Neuronal stem cell (in vitro differentiated cells): Measurements from ENCODE around the gene ITFG1.

Source experiments
- DNase-seq: peaks from one replicate; pipeline ENCODE4 v3.0.0-alpha.2; 2013; ENCODE audit warnings: low spot score
- H2AFZ ChIP-seq: one replicate; pipeline ENCODE4 v1.6.1; 2013; ENCODE audit warnings: mild to moderate bottlenecking, low read length, inconsistent platforms
- H2AK5ac ChIP-seq: 2 replicates; pipeline ENCODE4 v1.6.1; 2013; ENCODE audit warnings: low read depth, mild to moderate bottlenecking, inconsistent platforms, low read length, moderate library complexity, mixed read lengths
- H2BK120ac ChIP-seq: 2 replicates; pipeline ENCODE4 v1.6.1; 2013; ENCODE audit warnings: low read depth, mild to moderate bottlenecking, inconsistent platforms, low read length, moderate library complexity, mixed read lengths
- H2BK12ac ChIP-seq: one replicate; pipeline ENCODE4 v1.6.1; 2013; ENCODE audit warnings: low read length, inconsistent platforms
- H2BK15ac ChIP-seq: 2 replicates; pipeline ENCODE4 v1.6.1; 2013; ENCODE audit warnings: mild to moderate bottlenecking, low read length, inconsistent platforms, mixed read lengths
- H2BK5ac ChIP-seq: one replicate; pipeline ENCODE4 v1.6.1; 2013; ENCODE audit warnings: inconsistent platforms, mild to moderate bottlenecking, low read length, moderate library complexity
- H3K14ac ChIP-seq: one replicate; pipeline ENCODE4 v1.6.1; 2013; ENCODE audit warnings: low read length, inconsistent platforms
- H3K18ac ChIP-seq: 2 replicates; pipeline ENCODE4 v1.6.1; 2013; ENCODE audit warnings: low read length, inconsistent platforms
- H3K23ac ChIP-seq: 2 replicates; pipeline ENCODE4 v1.6.1; 2013; ENCODE audit warnings: low read depth, mild to moderate bottlenecking, mixed read lengths, low read length, inconsistent platforms; ENCODE audit not compliant: poor library complexity
- H3K27ac ChIP-seq: replicated peaks from 3 replicates; pipeline ENCODE4 v1.5.1; 2013; ENCODE audit warnings: low read length, inconsistent platforms
- H3K27me3 ChIP-seq, 3 experiments: 2 replicates each; pipeline ENCODE4 v1.6.1; 2013; ENCODE audit warnings: low read length in 3 of 3, mild to moderate bottlenecking in 2 of 3, inconsistent platforms in 1 of 3, low read depth in 1 of 3, mixed read lengths in 1 of 3, moderate library complexity in 1 of 3; ENCODE audit not compliant: control insufficient read depth in 3 of 3, insufficient read depth in 3 of 3
- H3K36me3 ChIP-seq, 2 donors: replicated peaks in 1 of 2; 2 replicates each; pipeline ENCODE4 v1.6.1; 2013; ENCODE audit warnings: low read length in 2 of 2; ENCODE audit not compliant: control insufficient read depth in 2 of 2, insufficient read depth in 2 of 2
- H3K4ac ChIP-seq: 2 replicates; pipeline ENCODE4 v1.6.1; 2013; ENCODE audit warnings: inconsistent platforms, mild to moderate bottlenecking, low read length, moderate library complexity
- H3K4me1 ChIP-seq, 2 donors: 1 replicate in 1 of 2; 2 replicates in 1 of 2; pipeline ENCODE4 v1.6.1; 2013; ENCODE audit warnings: low read length in 2 of 2, low read depth in 1 of 2; ENCODE audit not compliant: control insufficient read depth in 2 of 2, insufficient read depth in 1 of 2
- H3K4me2 ChIP-seq: one replicate; pipeline ENCODE4 v1.6.1; 2013; ENCODE audit warnings: mild to moderate bottlenecking, low read length, inconsistent platforms; ENCODE audit not compliant: insufficient read depth, poor library complexity, severe bottlenecking
- H3K4me3 ChIP-seq, 2 donors: 2 replicates each; pipeline ENCODE4 v1.5.1; 2013; ENCODE audit warnings: low read length in 2 of 2, mild to moderate bottlenecking in 2 of 2, inconsistent platforms in 1 of 2, moderate library complexity in 1 of 2
- H3K79me1 ChIP-seq: one replicate; pipeline ENCODE4 v1.6.1; 2013; ENCODE audit warnings: low read depth, mild to moderate bottlenecking, inconsistent platforms, low read length, moderate library complexity
- H3K9ac ChIP-seq: one replicate; pipeline ENCODE4 v1.6.1; 2013; ENCODE audit warnings: mild to moderate bottlenecking, low read depth, low read length, inconsistent platforms; ENCODE audit not compliant: poor library complexity
- H3K9me3 ChIP-seq, 2 donors: replicated peaks in 1 of 2; 2 replicates each; pipeline versions ENCODE3 to v1.6.1; 2013; ENCODE audit warnings: low read length in 2 of 2, mild to moderate bottlenecking in 2 of 2, inconsistent platforms in 1 of 2, low read depth in 1 of 2, mixed read lengths in 1 of 2, moderate library complexity in 1 of 2; ENCODE audit not compliant: control insufficient read depth in 2 of 2, insufficient read depth in 1 of 2
- H4K8ac ChIP-seq: one replicate; pipeline ENCODE4 v1.6.1; 2013; ENCODE audit warnings: low read depth, mild to moderate bottlenecking, inconsistent platforms, low read length, moderate library complexity
- H4K91ac ChIP-seq: one replicate; pipeline ENCODE4 v1.6.1; 2013; ENCODE audit warnings: low read length, low read depth, mild to moderate bottlenecking, inconsistent platforms; ENCODE audit not compliant: poor library complexity
- whole genome bisulfite sequencing, 2 donors: extraction: QIAGEN DNeasy Blood & Tissue Kit; methylation state at CpG; one replicate each; pipeline ENCODE4 v1.1.7; 2013; ENCODE audit warnings: missing lambda C conversion rate in 2 of 2, mixed read lengths in 1 of 2; ENCODE audit not compliant: insufficient read length in 2 of 2, insufficient replicate concordance in 1 of 2; ENCODE audit errors: extremely low coverage in 2 of 2; 5-methylcytosine and 5-hydroxymethylcytosine counted together

Gene ITFG1

DNA sequence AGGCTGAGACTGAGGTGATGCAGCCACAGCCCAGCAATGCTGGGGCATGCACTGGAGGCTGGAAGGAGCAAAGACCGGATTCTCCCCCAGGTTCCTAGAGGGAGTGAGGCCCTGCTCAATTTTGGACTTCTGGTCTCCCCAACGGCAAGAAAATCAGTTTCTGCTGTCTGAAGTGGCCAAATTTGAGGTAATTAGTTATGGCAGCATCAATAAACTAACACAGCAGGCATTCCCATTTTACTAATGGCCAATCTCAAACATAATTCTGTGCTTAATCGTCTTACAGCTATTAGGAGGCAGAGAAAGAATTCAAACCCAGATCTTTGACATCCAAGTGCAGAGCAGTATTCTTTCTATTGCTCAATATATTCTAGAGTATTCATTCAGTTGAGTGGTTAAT, 333.3 kb downstream of the ITFG1 start:
- H3K23ac ChIP-seq, result no peak overlapping the region
- H3K4me3 ChIP-seq, result no peak overlapping the region
- H3K4me2 ChIP-seq, result no peak overlapping the region
- no peak overlapping the region for H3K27ac ChIP-seq
- no peak overlapping the region for H2BK15ac ChIP-seq
- H2BK5ac ChIP-seq, result no peak overlapping the region
- H4K8ac ChIP-seq, result no peak overlapping the region
- no peaks in the 10 kb centered on the region for H3K4me1 ChIP-seq
- H2AK5ac ChIP-seq, result no peak overlapping the region
- H2BK120ac ChIP-seq, result no peak overlapping the region
- peaks cover 0 to 4% of the 10 kb centered on the region in 2 donors for H3K9me3 ChIP-seq
- H3K36me3 ChIP-seq, result peaks cover 0 to 83% of the 10 kb centered on the region in 2 donors
- no peak overlapping the region for H3K4ac ChIP-seq
- no peak for DNase-seq
- H2BK12ac ChIP-seq, result no peak overlapping the region
- no peak overlapping the region for H3K18ac ChIP-seq
- H4K91ac ChIP-seq, result no peak overlapping the region
- H3K79me1 ChIP-seq, result no peaks in the 10 kb centered on the region
- no peak overlapping the region for H3K9ac ChIP-seq
- no CpG with 5 or more reads among the region's 3 CpGs for WGBS, 2 donors
- H2AFZ ChIP-seq, result no peak overlapping the region
- no peaks in the 10 kb centered on the region for H3K27me3 ChIP-seq
- no peak overlapping the region for H3K14ac ChIP-seq

DNA sequence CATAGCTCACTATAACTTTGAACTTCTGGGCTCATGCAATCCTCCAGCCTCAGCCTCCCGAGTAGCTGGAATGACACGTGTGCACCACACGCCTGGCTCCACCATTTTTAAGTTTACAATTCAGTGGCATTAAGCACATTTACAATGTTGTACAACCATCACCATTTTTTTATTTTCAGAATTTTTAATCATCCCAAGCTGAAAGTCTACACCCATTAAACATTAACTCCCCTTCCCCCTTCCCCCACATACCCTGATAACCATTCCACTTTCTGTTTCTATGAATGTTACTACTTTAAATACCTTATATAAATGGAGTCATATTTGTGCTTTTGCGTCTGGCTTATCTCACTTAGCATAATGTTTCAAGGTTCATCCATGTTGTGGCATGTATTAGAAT, 335.1 kb downstream of the ITFG1 start:
- Histone ChIP-seq H2BK15ac (no peak overlapping the region), H2BK120ac (no peak overlapping the region), H2AK5ac (no peak overlapping the region), H3K4ac (no peak overlapping the region), H3K27ac (no peak overlapping the region), H3K36me3 (peaks cover 0 to 90% of the 10 kb centered on the region in 2 donors), H3K4me2 (no peak overlapping the region), H3K23ac (no peak overlapping the region), H3K9me3 (peaks cover 0 to 4% of the 10 kb centered on the region in 2 donors), H3K79me1 (no peaks in the 10 kb centered on the region), H2BK12ac (no peak overlapping the region), H3K4me1 (no peaks in the 10 kb centered on the region), H3K27me3 (no peaks in the 10 kb centered on the region), H4K8ac (no peak overlapping the region), H3K14ac (no peak overlapping the region), H3K9ac (no peak overlapping the region), H3K18ac (no peak overlapping the region), H2BK5ac (no peak overlapping the region), H2AFZ (no peak overlapping the region), H3K4me3 (no peak overlapping the region), H4K91ac (no peak overlapping the region)
- no CpG with 5 or more reads among the region's 4 CpGs for WGBS, 2 donors
- DNase-seq, result no peak

DNA sequence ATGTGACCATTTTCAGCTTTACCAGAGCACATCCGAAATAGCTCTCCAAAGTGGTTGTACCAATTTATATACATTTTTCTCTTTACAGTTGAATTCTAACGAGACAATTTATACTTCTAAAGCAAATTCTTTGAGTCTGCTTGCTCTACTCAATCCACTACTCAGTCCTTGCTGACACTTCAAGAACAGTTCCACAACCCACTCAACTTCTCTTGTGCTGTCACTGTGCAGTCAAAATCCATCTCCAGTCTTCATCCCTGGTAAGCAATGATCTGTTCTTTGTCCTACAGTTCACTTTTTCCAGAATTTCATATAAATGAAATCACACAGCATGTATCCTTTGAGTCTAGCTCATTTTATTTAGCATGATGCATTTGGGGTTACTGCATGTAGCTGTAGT, 347.7 kb downstream of the ITFG1 start:
- WGBS, 2 donors, result no CpG with 5 or more reads among the region's 2 CpGs
- Histone ChIP-seq H2BK5ac (no peak overlapping the region), H2BK12ac (no peak overlapping the region), H3K23ac (no peak overlapping the region), H3K4me3 (no peak overlapping the region), H3K18ac (no peak overlapping the region), H3K14ac (no peak overlapping the region), H3K4me2 (no peak overlapping the region), H2BK15ac (no peak overlapping the region), H3K4ac (no peak overlapping the region), H3K9ac (no peak overlapping the region), H3K36me3 (peaks cover 6 to 93% of the 10 kb centered on the region in 2 donors), H2BK120ac (no peak overlapping the region), H2AK5ac (no peak overlapping the region), H3K4me1 (no peaks in the 10 kb centered on the region), H3K27ac (no peak overlapping the region), H3K27me3 (no peaks in the 10 kb centered on the region), H2AFZ (no peak overlapping the region), H4K8ac (no peak overlapping the region), H4K91ac (no peak overlapping the region), H3K9me3 (no peaks in the 10 kb centered on the region), H3K79me1 (no peaks in the 10 kb centered on the region)
- no peak for DNase-seq

DNA sequence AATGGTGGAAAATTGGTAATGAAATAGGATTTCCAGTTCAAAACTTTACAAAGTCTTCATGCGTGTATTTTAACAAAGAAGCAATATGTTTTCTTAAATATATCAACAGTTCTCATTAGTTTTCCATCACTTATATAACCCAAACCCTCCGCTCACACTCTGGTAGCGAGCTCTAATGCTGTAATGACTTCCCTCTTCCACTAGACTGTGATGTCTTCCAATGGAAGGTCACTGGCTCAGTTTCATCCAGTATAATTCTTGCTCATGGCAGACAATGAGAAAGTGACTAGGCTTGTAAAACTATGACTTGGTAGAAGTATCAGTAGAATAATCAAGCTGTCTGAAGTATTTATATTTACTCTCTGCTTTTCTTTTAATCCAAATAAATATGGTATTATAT, 349.9 kb downstream of the ITFG1 start:
- Histone ChIP-seq H2AK5ac (no peak overlapping the region), H3K4ac (no peak overlapping the region), H3K9me3 (peaks cover 0 to 7% of the 10 kb centered on the region in 2 donors), H2BK12ac (no peak overlapping the region), H2BK15ac (no peak overlapping the region), H3K18ac (no peak overlapping the region), H3K27me3 (no peaks in the 10 kb centered on the region), H3K14ac (no peak overlapping the region), H2BK120ac (no peak overlapping the region), H3K4me2 (no peak overlapping the region), H2BK5ac (no peak overlapping the region), H3K36me3 (peaks cover 6 to 90% of the 10 kb centered on the region in 2 donors), H3K9ac (no peak overlapping the region), H3K27ac (no peak overlapping the region), H3K4me3 (no peak overlapping the region), H3K79me1 (no peaks in the 10 kb centered on the region), H3K4me1 (no peaks in the 10 kb centered on the region), H4K8ac (no peak overlapping the region), H2AFZ (no peak overlapping the region), H3K23ac (no peak overlapping the region), H4K91ac (no peak overlapping the region)
- no CpG with 5 or more reads among the region's 3 CpGs for WGBS, 2 donors
- no peak for DNase-seq
